Vagina (tissue), 2 donors: Measurements from ENCODE around the gene SAFB.

Source experiments
- POLR2A ChIP-seq, 2 donors: fragments of 450-650 bp; IDR thresholded peaks; one replicate each; pipeline ENCODE4 v1.6.1; 2017; ENCODE audit warnings: antibody characterized with exemption in 2 of 2, mild to moderate bottlenecking in 2 of 2, moderate library complexity in 2 of 2
- POLR2AphosphoS5 ChIP-seq, 2 donors: sonication (generic); formaldehyde crosslinking; IDR thresholded peaks; one replicate each; pipeline ENCODE4 v1.9.0; 2017; ENCODE audit warnings: antibody characterized with exemption in 2 of 2, mild to moderate bottlenecking in 2 of 2, low read depth in 1 of 2; ENCODE audit not compliant: insufficient read depth in 1 of 2
- TF ChIP-seq, protein P1 (sequence below), 3 experiments: fragments of 450-650 bp in 2 of 3; fragments of 200-600 bp in 1 of 3; sonication (generic) in 1 of 3; IDR thresholded peaks; one replicate each; pipeline ENCODE4 v1.5.1; 2017 to 2019; ENCODE audit warnings: antibody characterized with exemption in 3 of 3, mild to moderate bottlenecking in 2 of 3, moderate library complexity in 2 of 3

DNA sequence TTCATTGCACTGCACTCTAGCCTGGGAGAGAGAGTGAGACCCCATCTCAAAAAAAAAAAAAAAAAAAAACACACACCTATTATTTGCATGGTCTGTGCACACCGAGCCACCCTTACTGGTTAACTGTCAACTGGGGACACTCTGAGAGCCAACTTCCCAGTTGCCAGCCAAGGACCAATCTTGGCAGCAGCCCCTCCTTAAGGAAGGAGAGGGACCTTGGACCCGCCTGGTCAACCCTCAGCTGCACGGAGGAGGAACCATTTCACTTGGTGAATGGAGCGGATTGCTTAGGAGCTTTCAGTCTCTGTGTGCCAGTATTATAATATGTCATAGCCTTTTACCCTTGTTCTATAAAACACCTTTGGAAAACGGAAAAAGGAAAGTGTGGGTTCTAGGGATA lies 32.5 kb downstream of the SAFB start:
- TF ChIP-seq, protein P1, sequence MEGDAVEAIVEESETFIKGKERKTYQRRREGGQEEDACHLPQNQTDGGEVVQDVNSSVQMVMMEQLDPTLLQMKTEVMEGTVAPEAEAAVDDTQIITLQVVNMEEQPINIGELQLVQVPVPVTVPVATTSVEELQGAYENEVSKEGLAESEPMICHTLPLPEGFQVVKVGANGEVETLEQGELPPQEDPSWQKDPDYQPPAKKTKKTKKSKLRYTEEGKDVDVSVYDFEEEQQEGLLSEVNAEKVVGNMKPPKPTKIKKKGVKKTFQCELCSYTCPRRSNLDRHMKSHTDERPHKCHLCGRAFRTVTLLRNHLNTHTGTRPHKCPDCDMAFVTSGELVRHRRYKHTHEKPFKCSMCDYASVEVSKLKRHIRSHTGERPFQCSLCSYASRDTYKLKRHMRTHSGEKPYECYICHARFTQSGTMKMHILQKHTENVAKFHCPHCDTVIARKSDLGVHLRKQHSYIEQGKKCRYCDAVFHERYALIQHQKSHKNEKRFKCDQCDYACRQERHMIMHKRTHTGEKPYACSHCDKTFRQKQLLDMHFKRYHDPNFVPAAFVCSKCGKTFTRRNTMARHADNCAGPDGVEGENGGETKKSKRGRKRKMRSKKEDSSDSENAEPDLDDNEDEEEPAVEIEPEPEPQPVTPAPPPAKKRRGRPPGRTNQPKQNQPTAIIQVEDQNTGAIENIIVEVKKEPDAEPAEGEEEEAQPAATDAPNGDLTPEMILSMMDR (IDR thresholded peaks at IDR 0.05) = no peak
- no peak for TF ChIP-seq POLR2AphosphoS5 (IDR thresholded peaks at IDR 0.05; ENCODE audit: insufficient read depth in 1 of 2, low read depth in 1 of 2)
- TF ChIP-seq POLR2A (IDR thresholded peaks at IDR 0.05) = no peak
